ENCODE results near the gene ANO10.

Gene ANO10

GRCh38 chr3:43418601-43419272 lies 203.1 kb downstream of the ANO10 start:
- ATAC-seq (ENCODE audit: insufficient read depth, low read depth): no peak
- H3K4me1 ChIP-seq (ENCODE audit: insufficient read depth, low read length): no peaks in the 10 kb centered on the region
- TF ChIP-seq CTCF (IDR thresholded peaks at IDR 0.05; ENCODE audit: borderline replicate concordance, extremely low read depth, low read length, poor library complexity, severe bottlenecking): no peak
- no peak for TF ChIP-seq EZH2 (IDR thresholded peaks at IDR 0.05; ENCODE audit: borderline replicate concordance, low read depth, low read length, severe bottlenecking)

GRCh38 chr3:43417133-43417532 lies 204.7 kb downstream of the ANO10 start:
- Histone ChIP-seq H2AFZ (ENCODE audit: low read depth, low read length) (no peak overlapping the region), H3K27me3 (ENCODE audit: insufficient read depth, low read length, poor library complexity) (no peaks in the 10 kb centered on the region), H3K4me3 (ENCODE audit: low read depth in 1 of 2, low read length in 2 of 2) (no peak overlapping the region), H3K27ac (ENCODE audit: low read length) (no peak overlapping the region), H4K20me1 (ENCODE audit: insufficient read depth, low read length) (no peaks in the 10 kb centered on the region), H3K9me3 (ENCODE audit: insufficient read depth, low read length, severe bottlenecking) (no peaks in the 10 kb centered on the region), H3K4me2 (ENCODE audit: insufficient read depth, low read length) (no peak overlapping the region), H3K36me3 (ENCODE audit: insufficient read depth, low read length) (no peaks in the 10 kb centered on the region), H3K9ac (ENCODE audit: low read depth, low read length) (no peak overlapping the region), H3K4me1 (ENCODE audit: insufficient read depth, low read length) (no peaks in the 10 kb centered on the region), H3K79me2 (ENCODE audit: insufficient read depth, low read length) (no peaks in the 10 kb centered on the region)
- TF ChIP-seq CTCF (IDR thresholded peaks at IDR 0.05; ENCODE audit: borderline replicate concordance, extremely low read depth, low read length, poor library complexity, severe bottlenecking) (no peak), EZH2 (IDR thresholded peaks at IDR 0.05; ENCODE audit: borderline replicate concordance, low read depth, low read length, severe bottlenecking) (no peak)
- DNase-seq (no peak), ATAC-seq (ENCODE audit: insufficient read depth, low read depth) (no peak)

More at GRCh38 chr3:43418601-43419272, 203.1 kb downstream of the ANO10 start:
- Histone ChIP-seq H3K79me2 (ENCODE audit: insufficient read depth, low read length) (no peaks in the 10 kb centered on the region), H3K27ac (ENCODE audit: low read length) (no peak overlapping the region), H3K27me3 (ENCODE audit: insufficient read depth, low read length, poor library complexity) (no peaks in the 10 kb centered on the region), H3K4me3 (ENCODE audit: low read depth in 1 of 2, low read length in 2 of 2) (no peak overlapping the region), H3K36me3 (ENCODE audit: insufficient read depth, low read length) (no peaks in the 10 kb centered on the region), H3K4me2 (ENCODE audit: insufficient read depth, low read length) (no peak overlapping the region), H4K20me1 (ENCODE audit: insufficient read depth, low read length) (no peaks in the 10 kb centered on the region), H3K9ac (ENCODE audit: low read depth, low read length) (no peak overlapping the region), H2AFZ (ENCODE audit: low read depth, low read length) (no peak overlapping the region), H3K9me3 (ENCODE audit: insufficient read depth, low read length, severe bottlenecking) (no peaks in the 10 kb centered on the region)
- DNase-seq: no peak

- Histone ChIP-seq H4K20me1 (ENCODE audit: insufficient read depth, low read length) (no peaks in the 10 kb centered on the region), H3K4me3 (ENCODE audit: low read depth in 1 of 2, low read length in 2 of 2) (no peak overlapping the region), H3K4me1 (ENCODE audit: insufficient read depth, low read length) (no peaks in the 10 kb centered on the region), H3K27ac (ENCODE audit: low read length) (no peak overlapping the region), H3K27me3 (ENCODE audit: insufficient read depth, low read length, poor library complexity) (no peaks in the 10 kb centered on the region), H2AFZ (ENCODE audit: low read depth, low read length) (no peak overlapping the region), H3K9me3 (ENCODE audit: insufficient read depth, low read length, severe bottlenecking) (no peaks in the 10 kb centered on the region), H3K36me3 (ENCODE audit: insufficient read depth, low read length) (no peaks in the 10 kb centered on the region), H3K4me2 (ENCODE audit: insufficient read depth, low read length) (no peak overlapping the region), H3K79me2 (ENCODE audit: insufficient read depth, low read length) (no peaks in the 10 kb centered on the region), H3K9ac (ENCODE audit: low read depth, low read length) (no peak overlapping the region)
- TF ChIP-seq EZH2 (IDR thresholded peaks at IDR 0.05; ENCODE audit: borderline replicate concordance, low read depth, low read length, severe bottlenecking) (no peak), CTCF (IDR thresholded peaks at IDR 0.05; ENCODE audit: borderline replicate concordance, extremely low read depth, low read length, poor library complexity, severe bottlenecking) (no peak)
- ATAC-seq (ENCODE audit: insufficient read depth, low read depth): no peak
- DNase-seq: no peak
Observed at GRCh38 chr3:43415088-43415487, 206.7 kb downstream of the ANO10 start.

Data from DND-41 (cell line).